GM18517 (cell line): Measurements from ENCODE around the gene CELSR1.
"Not testable (repeated sequence)": the region's sequence is repeated elsewhere in the genome, so short reads cannot be mapped to it uniquely, and the experiment has no call there.

ENCODE experiments used
- ATAC-seq: cut with Tn5 transposase; IDR thresholded peaks from one replicate; pipeline ENCODE4 v1.9.1; 2021; ENCODE audit warnings: mild to moderate bottlenecking, moderate library complexity; ENCODE audit not compliant: unreplicated experiment

Gene CELSR1

DNA sequence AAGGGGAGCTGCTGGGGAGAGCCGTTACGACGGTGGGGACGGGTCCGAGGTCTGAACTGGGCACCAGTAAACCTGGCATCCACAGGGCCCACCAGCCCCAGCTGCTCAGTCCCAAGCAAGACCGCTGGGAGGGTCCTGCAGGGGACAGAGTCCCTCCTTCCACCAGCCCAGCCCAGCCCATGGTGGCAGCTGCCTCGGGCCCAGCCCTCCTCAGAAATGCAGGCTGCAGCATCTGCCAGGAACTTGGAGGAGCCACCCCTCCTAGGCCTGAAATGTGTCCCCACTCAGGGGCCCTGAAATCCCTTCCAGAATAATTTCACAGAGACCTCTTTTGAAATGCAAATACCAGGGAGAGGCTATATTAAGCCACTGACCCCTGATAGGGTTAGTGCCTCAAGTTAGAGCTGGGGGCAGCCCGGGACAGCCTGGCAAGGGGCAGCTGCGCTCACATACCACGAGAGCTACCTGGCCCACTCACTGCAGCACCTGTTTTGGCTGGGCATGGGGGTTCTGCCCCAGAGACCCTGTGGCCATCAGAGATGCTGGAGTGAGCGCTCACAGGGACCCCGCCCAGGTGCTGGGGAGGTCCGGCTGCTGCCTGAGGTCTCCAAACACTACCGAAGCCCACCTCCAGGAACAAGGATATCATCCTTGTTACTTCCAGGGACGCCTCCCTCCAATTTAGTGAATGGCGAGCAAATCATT is 53.1 kb downstream of the CELSR1 start:
- ATAC-seq = no peak

DNA sequence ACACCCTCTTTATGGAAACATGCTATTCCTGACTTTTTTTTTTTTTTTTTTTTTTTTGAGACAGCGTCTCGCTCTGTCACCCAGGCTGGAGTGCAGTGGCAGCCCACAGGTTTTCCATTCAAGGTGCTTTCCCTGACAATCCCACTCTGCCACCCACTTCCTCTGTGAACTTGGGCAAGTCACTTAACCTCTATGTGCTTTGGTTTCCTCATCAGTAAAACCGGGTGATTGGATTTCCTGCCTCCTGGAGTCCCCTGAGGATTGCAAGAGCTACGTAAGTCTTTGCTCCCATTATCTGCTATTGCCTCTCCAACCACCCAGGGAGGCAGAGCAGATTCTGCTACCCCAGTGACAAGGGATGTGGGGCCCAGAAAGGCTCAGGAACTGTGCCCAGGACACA is 54.1 kb downstream of the CELSR1 start:
- ATAC-seq = no peak

DNA sequence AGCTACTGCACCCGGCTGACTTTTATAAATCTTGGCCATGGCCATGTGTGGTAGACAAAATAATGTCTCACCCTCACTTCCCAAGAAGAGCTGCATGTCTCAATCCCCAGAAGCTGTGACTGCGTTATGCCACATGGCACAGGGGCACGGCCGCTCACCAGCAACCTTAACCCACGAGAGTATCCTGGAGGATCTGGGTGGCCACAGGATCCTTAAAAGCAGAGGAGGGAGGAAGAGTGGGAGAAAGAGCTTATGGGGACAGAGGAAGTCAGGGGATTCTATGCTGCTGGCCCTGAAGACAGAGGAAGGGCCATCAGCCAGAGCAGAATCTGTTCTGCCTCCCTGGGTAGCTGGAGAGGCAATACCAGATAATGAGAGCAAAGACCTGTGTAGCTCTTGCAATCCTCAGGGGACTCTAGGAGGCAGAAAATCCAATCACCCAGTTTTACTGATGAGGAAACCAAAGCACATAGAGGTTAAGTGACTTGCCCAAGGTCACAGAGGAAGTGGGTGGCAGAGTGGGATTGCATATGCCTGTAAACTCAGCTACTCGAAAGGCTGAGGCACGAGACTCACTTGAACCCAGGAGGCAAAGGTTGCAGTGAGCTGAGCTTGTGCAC is 55.3 kb downstream of the CELSR1 start:
- no peak for ATAC-seq

- no peak for ATAC-seq
These were observed 56.0 kb downstream of the CELSR1 start for GRCh38 chr22:46481386-46481785.

DNA sequence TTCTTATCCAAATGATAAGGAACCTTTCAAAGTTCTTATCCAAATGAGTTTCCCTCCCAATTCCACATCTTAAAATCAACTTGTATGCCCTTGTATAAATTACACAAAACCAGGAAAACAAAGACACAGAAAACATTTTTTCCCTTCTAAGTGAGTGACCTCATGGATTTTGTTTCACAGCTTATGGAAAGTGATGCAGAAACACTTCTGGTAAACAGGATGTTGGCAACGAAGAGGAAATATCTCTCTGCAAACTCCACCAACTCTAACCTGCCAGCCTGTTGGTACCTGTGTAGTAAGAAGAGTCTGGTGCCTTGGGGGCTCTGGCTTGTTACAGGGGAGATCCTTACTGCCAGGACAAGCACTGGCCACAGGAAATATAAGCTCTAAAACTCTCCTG is 57.0 kb downstream of the CELSR1 start:
- no peak for ATAC-seq

DNA sequence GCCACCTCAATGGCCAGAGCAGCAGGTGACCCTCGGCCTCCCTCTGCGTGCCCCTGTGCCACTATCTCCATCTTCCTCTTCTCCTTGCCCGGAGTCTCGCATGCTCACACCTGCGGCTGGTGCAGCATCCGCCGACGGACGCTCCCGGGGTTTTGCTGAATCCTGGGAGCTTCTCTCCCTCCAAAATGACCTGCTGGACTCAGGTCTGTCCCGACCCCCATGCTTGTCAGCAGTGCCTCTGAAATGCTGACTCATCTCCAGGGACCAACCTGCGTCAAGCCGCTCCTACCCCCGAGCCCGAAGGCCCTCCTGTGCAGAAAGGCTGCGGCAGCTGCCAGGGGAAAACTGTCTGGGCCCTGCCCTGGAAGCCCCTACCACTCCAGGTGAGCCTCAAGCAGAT is 58.4 kb downstream of the CELSR1 start:
- ATAC-seq = no peak

- ATAC-seq = no peak
These were observed 59.3 kb downstream of the CELSR1 start for GRCh38 chr22:46478083-46478551.

DNA sequence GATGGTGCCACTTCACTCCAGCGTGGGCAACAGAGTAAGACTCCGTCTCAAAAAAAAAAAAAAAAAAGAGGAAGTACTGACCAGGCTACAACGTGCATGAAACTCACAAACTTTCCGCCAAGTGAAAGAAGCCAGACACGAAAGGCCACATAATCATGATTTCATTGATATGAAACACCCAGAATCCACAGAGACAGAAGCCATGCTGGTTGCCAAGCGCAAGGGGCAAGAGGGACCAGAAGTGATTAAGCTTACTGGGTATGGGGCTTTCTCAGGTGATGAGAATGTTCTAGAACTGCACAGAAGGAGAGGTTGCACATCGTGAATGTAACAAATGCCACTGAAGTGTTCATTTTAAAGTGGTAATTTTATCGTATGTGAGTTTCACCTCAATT is 60.9 kb downstream of the CELSR1 start:
- no peak for ATAC-seq

GRCh38 chr22:46473896-46474557 is 63.4 kb downstream of the CELSR1 start:
- ATAC-seq = no peak

GRCh38 chr22:46473021-46473779 is 64.2 kb downstream of the CELSR1 start:
- ATAC-seq = no peak

DNA sequence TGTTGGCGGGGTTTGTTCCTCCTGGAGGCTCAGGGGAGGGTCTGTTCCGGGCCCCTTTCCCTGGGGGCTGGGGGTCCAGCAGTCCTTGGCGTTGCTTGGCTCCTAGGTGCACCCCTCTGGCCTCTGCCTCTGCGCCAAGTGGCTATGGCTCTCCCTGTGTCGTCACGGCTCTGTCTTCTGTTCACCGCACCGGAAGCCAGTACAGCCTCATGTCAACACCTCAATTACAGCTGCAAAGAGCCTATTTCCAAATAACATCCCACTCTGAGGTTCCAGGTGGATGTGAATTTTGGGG is 64.8 kb downstream of the CELSR1 start:
- no peak for ATAC-seq

GRCh38 chr22:46471901-46472721 is 65.3 kb downstream of the CELSR1 start:
- no peak for ATAC-seq

DNA sequence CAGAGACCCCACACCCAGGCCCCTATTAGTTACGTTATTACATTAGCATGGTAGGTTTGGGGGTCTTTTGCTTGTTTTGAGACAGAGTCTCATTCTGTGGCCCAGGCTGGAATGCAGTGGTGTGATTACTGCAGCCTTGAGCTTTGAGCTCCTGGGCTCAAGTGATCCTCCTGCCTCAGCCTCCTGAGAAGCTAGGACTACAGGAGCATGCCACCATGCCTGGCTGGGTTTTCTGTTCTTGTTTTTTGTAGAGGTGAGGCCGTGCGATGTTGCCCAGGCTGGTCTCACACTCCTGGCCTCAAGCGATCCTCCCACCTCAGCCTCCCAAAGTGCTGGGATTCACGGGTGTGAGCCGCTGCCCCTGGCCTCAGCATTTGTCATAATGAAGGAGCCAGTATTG is 66.1 kb downstream of the CELSR1 start:
- not testable (repeated sequence) for ATAC-seq

DNA sequence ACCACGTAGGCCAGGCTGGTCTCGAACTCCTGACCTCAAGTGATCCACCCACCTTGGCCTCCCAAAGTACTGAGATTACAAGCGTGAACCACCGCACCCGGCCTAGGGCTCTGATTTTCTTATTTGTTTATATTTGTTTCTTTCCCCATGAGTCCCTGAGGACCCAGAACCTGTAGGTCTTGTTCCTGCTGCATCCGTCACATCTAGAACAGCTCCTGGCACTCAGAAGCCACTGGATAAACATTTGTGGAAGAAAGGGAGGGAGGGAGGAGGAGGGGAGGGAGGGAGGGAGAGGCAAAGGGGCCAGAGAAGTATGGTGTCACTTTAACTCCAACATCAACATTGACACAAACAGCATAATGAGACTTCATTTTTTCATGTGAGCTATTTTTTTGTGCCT is 67.7 kb downstream of the CELSR1 start:
- ATAC-seq = no peak

- no peak for ATAC-seq
These were observed 70.4 kb downstream of the CELSR1 start for GRCh38 chr22:46467006-46467405.

GRCh38 chr22:46466255-46466676 is 71.2 kb downstream of the CELSR1 start:
- ATAC-seq = no peak

- ATAC-seq = no peak
These were observed 71.6 kb downstream of the CELSR1 start for GRCh38 chr22:46465793-46466192.

- no peak for ATAC-seq
These were observed 72.1 kb downstream of the CELSR1 start for GRCh38 chr22:46465345-46465720.

GRCh38 chr22:46464701-46465344 is 72.6 kb downstream of the CELSR1 start:
- no peak for ATAC-seq

- ATAC-seq = no peak
These were observed 73.1 kb downstream of the CELSR1 start for GRCh38 chr22:46464296-46464695.
